Nasal cavity respiratory epithelium epithelial cell of viscerocranial mucosa (primary cell): ENCODE results near the gene ZNF549. TPM values are rescaled to one million over a fixed set of nuclear protein-coding genes. Genes with fewer than 3 reads are reported as not detected.

Experiments
- total RNA-seq: library from RNA; depleted of rRNA; stranded (reverse); fragments of >200 nt; gene quantifications from 2 replicates; pipeline ENCODE4 v1.2.3, GENCODE V29; 2014

ZNF549 gene
- 8.2 and 11.7 TPM in 2 replicates for total RNA-seq

GRCh38 chr19:57527136-57527881 lies at the start of gene ZNF549:
Gene ZNF549, plus strand, starts transcription at chr19:57527356. Its CDS starts 218 bp downstream, at chr19:57527574.

DNA sequence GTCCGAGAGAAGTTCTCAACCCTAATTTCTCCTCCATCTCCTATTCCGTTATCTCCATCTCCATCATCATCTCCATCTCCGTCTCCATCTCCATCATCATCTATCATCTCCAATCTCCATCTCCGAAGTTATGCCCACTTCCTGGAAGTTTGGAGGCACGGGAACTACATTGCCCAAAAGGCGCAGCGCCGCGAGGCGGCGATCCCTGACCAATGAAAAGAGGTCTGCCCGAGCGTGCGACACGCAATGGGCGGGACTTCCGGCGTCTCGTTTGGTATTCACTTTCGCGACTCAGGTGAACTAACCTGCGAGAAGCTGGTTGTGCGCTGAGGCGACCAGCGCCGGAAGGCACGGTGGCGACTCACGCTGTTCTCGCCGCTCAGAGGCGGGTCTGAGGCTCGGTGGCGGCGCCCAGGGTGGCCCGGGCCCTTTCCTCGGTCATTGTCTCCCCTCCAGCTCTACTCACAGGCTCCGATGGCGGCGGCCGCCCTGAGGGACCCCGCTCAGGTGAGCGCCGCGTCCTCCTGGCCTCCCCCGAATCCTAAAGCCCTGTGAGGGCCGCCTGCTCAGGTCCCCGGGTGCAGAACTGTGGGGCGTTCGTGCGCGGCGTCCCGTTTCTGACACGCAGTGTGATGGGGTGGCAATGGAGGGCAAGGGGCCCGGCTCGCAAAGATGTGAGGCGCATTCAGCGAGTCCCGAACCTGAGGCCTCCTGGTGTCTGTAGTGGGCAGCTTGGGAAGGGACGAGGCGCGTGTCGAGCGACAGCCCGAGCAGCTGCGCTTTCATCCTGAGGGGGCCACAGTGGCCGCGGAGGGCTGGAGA lies 39.5 kb upstream of the ZNF549 start, which contains the start of gene ZNF419:
TSS of gene ZNF419 (plus strand) at position 274 of the 822 bp plus-strand sequence. CDS start at position 475, 201 bp downstream.

GRCh38 chr19:57499680-57500395 lies 27.3 kb upstream of the ZNF549 start, which contains the start of gene ZNF773:
Gene ZNF773, plus strand, starts transcription at chr19:57499938. Its CDS starts 143 bp downstream, at chr19:57500081.

DNA sequence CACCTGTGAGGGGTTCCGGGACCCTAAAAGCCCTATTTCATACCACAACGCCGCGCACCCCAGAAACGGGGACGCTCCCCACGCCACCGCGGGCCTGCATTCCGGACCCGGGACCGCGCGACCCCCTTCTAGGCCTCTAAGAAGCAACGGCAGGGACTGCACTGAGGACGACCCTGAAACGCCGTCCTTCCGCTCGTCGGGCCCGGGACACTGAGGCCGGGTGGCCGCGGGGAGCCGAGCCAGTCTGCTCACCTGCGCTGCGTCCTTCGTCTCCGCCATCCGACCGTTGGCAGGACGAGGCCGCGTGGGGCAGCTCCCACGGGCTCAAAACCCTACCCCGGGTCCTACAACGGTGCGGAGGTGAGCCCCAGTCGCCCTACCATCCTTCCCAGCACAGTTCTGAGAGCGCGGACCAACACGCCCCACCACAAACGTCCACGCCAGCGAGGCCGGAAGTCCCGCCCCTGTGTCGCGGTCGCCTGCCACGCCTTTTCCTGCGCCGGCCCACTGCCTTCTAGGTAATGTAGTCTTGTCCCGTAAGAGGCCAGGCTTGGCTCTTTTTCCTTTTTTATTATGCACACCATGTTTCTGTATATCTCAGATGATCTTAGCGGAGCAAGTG lies 32.4 kb downstream of the ZNF549 start, which contains the start of gene ZNF550:
TSS of gene ZNF550 (minus strand) at position 460 of the 622 bp plus-strand sequence. CDS start at position 279, 181 bp downstream.

DNA sequence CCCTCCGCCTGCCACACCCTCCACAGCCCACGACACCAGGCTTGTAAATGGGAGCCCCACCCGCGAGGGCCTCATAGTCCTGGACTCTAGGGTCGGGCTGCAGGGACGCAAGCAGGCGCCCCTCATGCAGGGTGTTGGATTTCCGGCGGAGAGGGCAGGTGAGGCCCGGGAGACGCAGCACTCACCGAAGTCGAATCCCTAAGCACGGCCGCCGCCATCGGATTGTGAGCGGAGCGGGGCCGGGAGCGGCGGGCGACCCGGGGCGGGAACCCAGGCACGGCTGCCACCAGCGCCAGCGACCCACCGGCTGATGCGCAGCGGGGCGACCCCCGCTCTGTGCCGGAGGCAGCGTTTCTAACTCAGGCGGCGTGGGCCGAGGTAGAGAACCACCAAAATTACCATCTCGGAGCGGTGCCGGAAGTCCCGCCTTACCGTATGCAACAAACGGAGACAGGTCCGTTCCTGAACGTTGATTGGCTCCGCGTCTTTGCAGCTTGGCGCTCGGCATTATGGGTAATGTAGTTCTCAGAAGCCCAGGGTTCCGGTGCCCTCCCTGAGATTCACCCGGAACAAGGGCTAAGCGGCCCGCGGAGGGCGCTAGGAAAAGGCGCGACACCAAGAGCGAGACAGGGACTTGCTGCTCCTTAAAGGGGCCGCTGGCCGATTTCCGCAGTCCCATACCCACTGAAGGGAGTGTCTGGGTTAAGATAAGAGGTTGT lies 51.5 kb downstream of the ZNF549 start, which contains the start of gene ZNF416:
TSS of gene ZNF416 (minus strand) at position 425 of the 719 bp plus-strand sequence. CDS start at position 218, 207 bp downstream.

GRCh38 chr19:57583521-57584416 lies 56.6 kb downstream of the ZNF549 start, which contains the start of gene ZIK1:
Gene ZIK1, plus strand, starts transcription at chr19:57584145. Its CDS starts 212 bp downstream, at chr19:57584357.

DNA sequence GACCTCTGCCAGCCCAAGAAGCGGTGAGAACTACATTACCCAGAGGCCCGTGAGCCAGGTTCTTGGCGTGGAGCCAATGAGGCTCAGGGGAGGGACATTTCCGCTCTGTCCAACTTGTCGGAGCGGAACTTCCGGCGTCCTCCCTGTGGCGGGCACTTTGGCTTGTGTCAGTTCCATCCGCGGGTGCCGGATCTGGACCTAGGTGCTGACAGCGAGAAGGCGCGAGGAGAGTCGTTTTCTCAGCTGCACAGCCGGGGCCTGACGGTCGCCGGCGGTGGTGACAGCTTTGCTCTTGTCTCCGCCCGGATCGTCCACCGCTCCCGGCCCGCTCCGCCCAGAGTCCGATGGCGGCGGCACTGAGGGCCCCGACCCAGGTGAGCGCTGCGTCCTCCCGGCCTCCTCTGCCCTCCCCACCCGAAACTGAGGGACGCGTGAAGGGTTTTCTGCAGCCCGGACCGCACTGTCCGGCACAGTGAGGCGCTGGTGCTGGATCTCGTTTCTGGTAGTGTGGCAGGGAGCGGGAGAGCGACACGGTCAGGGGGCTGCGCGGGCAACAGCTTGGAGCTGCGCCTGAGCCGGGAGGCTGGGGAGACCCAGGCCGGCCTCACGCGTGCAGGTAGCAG lies 72.7 kb downstream of the ZNF549 start, which contains the start of gene ZNF530:
TSS of gene ZNF530 (plus strand) at position 125 of the 623 bp plus-strand sequence. CDS start 4,461 bp downstream, outside the sequence.

Other genes starting within 250 kb of the ZNF549 start
- 168 and 223 TPM in 2 replicates for gene ZNF460, start 246.9 kb upstream of the ZNF549 start, total RNA-seq
- 19.5 and 22.1 TPM in 2 replicates for gene ZNF543, start 206.9 kb upstream of the ZNF549 start, total RNA-seq
- gene ZNF304, start 176.1 kb upstream of the ZNF549 start, total RNA-seq, result 13.3 and 15.7 TPM in 2 replicates
- 9.7 and 19.1 TPM in 2 replicates for gene TRAPPC2B, start 163.8 kb upstream of the ZNF549 start, total RNA-seq
- gene ZNF547, start 163.8 kb upstream of the ZNF549 start, total RNA-seq, result 4.8 and 6.5 TPM in 2 replicates
- 28.6 and 29.7 TPM in 2 replicates for gene ZNF548, start 137.5 kb upstream of the ZNF549 start, total RNA-seq
- 9.6 and 13.6 TPM in 2 replicates for gene ZNF17, start 116.2 kb upstream of the ZNF549 start, total RNA-seq
- 32.5 and 34.0 TPM in 2 replicates for gene ZNF749, start 92.0 kb upstream of the ZNF549 start, total RNA-seq
- 0.78 and 1.0 TPM in 2 replicates for gene VN1R1, start 70.2 kb upstream of the ZNF549 start, total RNA-seq
- 14.4 and 25.0 TPM in 2 replicates for gene ZNF772, start 49.8 kb upstream of the ZNF549 start, total RNA-seq
- gene ZNF419, start 39.6 kb upstream of the ZNF549 start, total RNA-seq, result 30.8 and 36.3 TPM in 2 replicates
- 29.0 and 40.1 TPM in 2 replicates for gene ZNF773, start 27.4 kb upstream of the ZNF549 start, total RNA-seq
- 8.2 and 12.1 TPM in 2 replicates for gene ZNF550, start 32.5 kb downstream of the ZNF549 start, total RNA-seq
- gene ZNF416, start 51.6 kb downstream of the ZNF549 start, total RNA-seq, result 8.5 and 12.5 TPM in 2 replicates
- gene ZIK1, start 56.8 kb downstream of the ZNF549 start, total RNA-seq, result 12.6 and 13.4 TPM in 2 replicates
- 3.4 and 4.4 TPM in 2 replicates for gene ZNF530, start 72.5 kb downstream of the ZNF549 start, total RNA-seq
- 24.6 and 38.4 TPM in 2 replicates for gene ZNF134, start 86.9 kb downstream of the ZNF549 start, total RNA-seq
- 13.0 and 23.1 TPM in 2 replicates for gene ZNF211, start 105.8 kb downstream of the ZNF549 start, total RNA-seq
- gene ZSCAN4, start 141.6 kb downstream of the ZNF549 start, total RNA-seq, result under 0.01 and 0.50 TPM in 2 replicates
- gene ZNF551, start 154.6 kb downstream of the ZNF549 start, total RNA-seq, result 7.5 and 15.7 TPM in 2 replicates
- gene ZNF154, start 181.8 kb downstream of the ZNF549 start, total RNA-seq, result 1.0 and 4.7 TPM in 2 replicates
- gene ZNF671, start 200.3 kb downstream of the ZNF549 start, total RNA-seq, result 3.4 and 6.4 TPM in 2 replicates
- gene ZNF776, start 219.5 kb downstream of the ZNF549 start, total RNA-seq, result 8.9 and 14.8 TPM in 2 replicates
- gene ZNF586, start 242.3 kb downstream of the ZNF549 start, total RNA-seq, result 15.0 and 19.5 TPM in 2 replicates